ENCODE measurements around the gene PCA3. TPM values are rescaled to one million over a fixed set of nuclear protein-coding genes. Genes with fewer than 3 reads are reported as not detected.
A peak's percentile ranks its signal among the peaks of the same experiment; 100 is the strongest.

The PCA3 gene
- total RNA-seq, 1 experiment from 2014 or later: not detected

- BruUV-seq (replicated peaks): no TSS peak
- Histone ChIP-seq H3K27me3 (ENCODE audit: insufficient read depth, low read depth) (peaks cover 52% of the 10 kb centered on the region), H4K20me1 (ENCODE audit: insufficient read depth) (no peaks in the 10 kb centered on the region), H2AFZ (no peak overlapping the region), H3K9me2 (ENCODE audit: insufficient read depth) (no peaks in the 10 kb centered on the region), H3F3A (ENCODE audit: insufficient read depth, low read depth) (no peaks in the 10 kb centered on the region), H3K4me2 (no peak overlapping the region), H3K79me2 (ENCODE audit: low read depth) (no peaks in the 10 kb centered on the region), H3K4me3 (no peak overlapping the region), H3K36me3 (ENCODE audit: low read depth) (no peaks in the 10 kb centered on the region), H3K9me3 (ENCODE audit: insufficient read depth, low read depth) (no peaks in the 10 kb centered on the region), H3K27ac (no peak overlapping the region), H3K4me1 (replicated peaks; ENCODE audit: insufficient read depth) (no peaks in the 10 kb centered on the region)
- POLR2A ChIA-PET (ENCODE audit: unreplicated experiment): interaction anchor here (0.6 kb wide), 1 partner anchor 357 kb away, joined by 6 read pairs; no protein-coding TSS in a partner anchor
- TF ChIP-seq EZH2 (IDR thresholded peaks at IDR 0.05; ENCODE audit: low read depth): no peak
- TF ChIP-seq, protein P1, sequence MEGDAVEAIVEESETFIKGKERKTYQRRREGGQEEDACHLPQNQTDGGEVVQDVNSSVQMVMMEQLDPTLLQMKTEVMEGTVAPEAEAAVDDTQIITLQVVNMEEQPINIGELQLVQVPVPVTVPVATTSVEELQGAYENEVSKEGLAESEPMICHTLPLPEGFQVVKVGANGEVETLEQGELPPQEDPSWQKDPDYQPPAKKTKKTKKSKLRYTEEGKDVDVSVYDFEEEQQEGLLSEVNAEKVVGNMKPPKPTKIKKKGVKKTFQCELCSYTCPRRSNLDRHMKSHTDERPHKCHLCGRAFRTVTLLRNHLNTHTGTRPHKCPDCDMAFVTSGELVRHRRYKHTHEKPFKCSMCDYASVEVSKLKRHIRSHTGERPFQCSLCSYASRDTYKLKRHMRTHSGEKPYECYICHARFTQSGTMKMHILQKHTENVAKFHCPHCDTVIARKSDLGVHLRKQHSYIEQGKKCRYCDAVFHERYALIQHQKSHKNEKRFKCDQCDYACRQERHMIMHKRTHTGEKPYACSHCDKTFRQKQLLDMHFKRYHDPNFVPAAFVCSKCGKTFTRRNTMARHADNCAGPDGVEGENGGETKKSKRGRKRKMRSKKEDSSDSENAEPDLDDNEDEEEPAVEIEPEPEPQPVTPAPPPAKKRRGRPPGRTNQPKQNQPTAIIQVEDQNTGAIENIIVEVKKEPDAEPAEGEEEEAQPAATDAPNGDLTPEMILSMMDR (conservative IDR thresholded peaks at IDR 0.05): peak; percentile 89
- peak in 1 of 2 experiments; percentile 31 for DNase-seq
- intact Hi-C loops (cut with micrococcal nuclease; ENCODE audit: unreplicated experiment): loop anchor here (1.0 to 2.0 kb wide), 3 partner anchors 177 to 406 kb away; no protein-coding TSS in a partner anchor
- CTCF ChIA-PET: interaction anchor here (0.5 to 2.8 kb wide), 4 partner anchors 177 to 539 kb away, joined by 3 to 12 read pairs (median 8); no protein-coding TSS in a partner anchor
These were observed 46.2 kb downstream of the PCA3 start for GRCh38 chr9:76810377-76810957.

DNA sequence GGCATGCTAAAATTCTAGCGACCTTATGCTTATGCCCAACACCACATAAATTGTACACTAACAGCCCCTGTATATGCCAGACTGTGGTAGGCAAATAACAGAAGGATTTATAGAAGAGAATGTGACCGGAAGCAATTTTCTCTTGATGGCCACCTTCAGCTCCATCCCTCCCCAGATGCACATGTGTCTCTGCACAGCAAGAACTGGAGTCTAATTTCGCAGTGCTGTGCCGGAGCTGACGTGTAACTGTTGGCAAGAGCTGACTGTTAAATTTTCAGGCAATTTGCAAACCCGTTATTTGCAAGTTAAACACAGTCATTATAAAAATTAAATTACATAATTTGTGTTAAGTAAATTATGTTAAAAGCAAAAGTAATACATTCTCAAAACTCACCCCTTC lies 48.4 kb downstream of the PCA3 start:
- Histone ChIP-seq H3K9me3 (ENCODE audit: insufficient read depth, low read depth) (no peaks in the 10 kb centered on the region), H3K79me2 (ENCODE audit: low read depth) (no peaks in the 10 kb centered on the region), H3K36me3 (ENCODE audit: low read depth) (no peaks in the 10 kb centered on the region), H3K27ac (no peak overlapping the region), H4K20me1 (ENCODE audit: insufficient read depth) (no peaks in the 10 kb centered on the region), H3F3A (ENCODE audit: insufficient read depth, low read depth) (no peaks in the 10 kb centered on the region), H2AFZ (no peak overlapping the region), H3K9me2 (ENCODE audit: insufficient read depth) (no peaks in the 10 kb centered on the region), H3K4me1 (replicated peaks; ENCODE audit: insufficient read depth) (peaks cover 3% of the 10 kb centered on the region; the same call in 1 of the 2 replicates), H3K27me3 (ENCODE audit: insufficient read depth, low read depth) (peaks cover 43% of the 10 kb centered on the region), H3K4me2 (no peak overlapping the region), H3K4me3 (no peak overlapping the region)
- intact Hi-C loops (cut with micrococcal nuclease; ENCODE audit: unreplicated experiment): no loop called here
- no peak for DNase-seq
- no TSS peak for BruUV-seq (replicated peaks)
- ChIA-PET CTCF (interaction anchor here (0.6 to 2.8 kb wide), 2 partner anchors 16 to 175 kb away, joined by 4 to 10 read pairs; no protein-coding TSS in a partner anchor), POLR2A (ENCODE audit: unreplicated experiment) (no interaction called here)
- TF ChIP-seq, protein P1 (conservative IDR thresholded peaks at IDR 0.05): no peak
- TF ChIP-seq EZH2 (IDR thresholded peaks at IDR 0.05; ENCODE audit: low read depth): no peak

DNA sequence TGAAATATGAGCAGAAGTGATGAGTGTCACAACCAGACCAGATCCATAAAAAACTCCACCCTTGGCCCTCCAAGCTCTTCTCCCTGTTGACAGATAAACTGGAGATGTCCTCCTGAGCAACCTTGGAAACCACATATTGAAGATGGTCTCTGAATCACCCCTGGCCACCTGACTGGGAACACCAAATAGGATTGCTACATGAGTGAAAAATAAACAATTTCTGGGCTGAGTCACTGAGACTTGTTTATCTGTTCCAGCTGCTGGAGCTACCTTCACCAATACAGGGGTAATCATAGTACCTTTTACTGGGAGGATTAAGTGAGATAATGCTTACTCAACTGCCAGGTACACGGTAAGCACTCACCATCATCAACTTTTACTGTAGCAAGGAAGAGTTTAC lies 53.3 kb downstream of the PCA3 start:
- H2AFZ ChIP-seq: no peak overlapping the region
- no peaks in the 10 kb centered on the region for H3K36me3 ChIP-seq (ENCODE audit: low read depth)
- H3K27me3 ChIP-seq (ENCODE audit: insufficient read depth, low read depth): peaks cover 41% of the 10 kb centered on the region
- no peak overlapping the region for H3K4me3 ChIP-seq
- no TSS peak for BruUV-seq (replicated peaks)
- H3K4me1 ChIP-seq (replicated peaks; ENCODE audit: insufficient read depth): peaks cover 9% of the 10 kb centered on the region; the same call in 1 of the 2 replicates
- H3K79me2 ChIP-seq (ENCODE audit: low read depth): no peaks in the 10 kb centered on the region
- no peaks in the 10 kb centered on the region for H3F3A ChIP-seq (ENCODE audit: insufficient read depth, low read depth)
- intact Hi-C loops (cut with micrococcal nuclease; ENCODE audit: unreplicated experiment): no loop called here
- H4K20me1 ChIP-seq (ENCODE audit: insufficient read depth): no peaks in the 10 kb centered on the region
- CTCF ChIA-PET: interaction anchor here (0.6 kb wide), 1 partner anchor 559 kb away, joined by 4 read pairs; no protein-coding TSS in a partner anchor
- no peak overlapping the region for H3K4me2 ChIP-seq
- no peak overlapping the region for H3K27ac ChIP-seq
- DNase-seq: no peak
- TF ChIP-seq, protein P1 (conservative IDR thresholded peaks at IDR 0.05): no peak
- TF ChIP-seq EZH2 (IDR thresholded peaks at IDR 0.05; ENCODE audit: low read depth): no peak
- H3K9me3 ChIP-seq (ENCODE audit: insufficient read depth, low read depth): no peaks in the 10 kb centered on the region
- no peaks in the 10 kb centered on the region for H3K9me2 ChIP-seq (ENCODE audit: insufficient read depth)
- POLR2A ChIA-PET (ENCODE audit: unreplicated experiment): interaction anchor here (0.6 kb wide), 1 partner anchor 1588 kb away, joined by 3 read pairs; no protein-coding TSS in a partner anchor

Measured in PC-9 (cell line).